Glutamatergic neuron (in vitro differentiated cells): Measurements from ENCODE around the gene RNF220. TPM values are rescaled to one million over a fixed set of nuclear protein-coding genes. Genes with fewer than 3 reads are reported as not detected.
A peak's percentile ranks its signal among the peaks of the same experiment; 100 is the strongest.

Experiments
- DNase-seq: peaks from one replicate; pipeline ENCODE4 v3.0.0; 2022
- H3K27ac Mint-ChIP-seq: one replicate; pipeline ENCODE4 v1.8.0; 2020; ENCODE audit warnings: mild to moderate bottlenecking, mixed read lengths, inconsistent platforms; ENCODE audit not compliant: unreplicated experiment
- H3K27me3 Mint-ChIP-seq: one replicate; pipeline ENCODE4 v1.8.0; 2020; ENCODE audit warnings: mild to moderate bottlenecking, moderate library complexity, mixed read lengths, inconsistent platforms; ENCODE audit not compliant: unreplicated experiment
- H3K36me3 Mint-ChIP-seq: one replicate; pipeline ENCODE4 v1.8.0; 2020; ENCODE audit warnings: mild to moderate bottlenecking, mixed read lengths, inconsistent platforms; ENCODE audit not compliant: unreplicated experiment
- H3K4me1 Mint-ChIP-seq: one replicate; pipeline ENCODE4 v1.8.0; 2020; ENCODE audit warnings: mild to moderate bottlenecking, low read depth, mixed read lengths, inconsistent platforms; ENCODE audit not compliant: unreplicated experiment
- H3K4me3 Mint-ChIP-seq: one replicate; pipeline ENCODE4 v1.8.0; 2020; ENCODE audit warnings: mild to moderate bottlenecking, mixed read lengths, inconsistent platforms; ENCODE audit not compliant: unreplicated experiment
- H3K9me3 Mint-ChIP-seq: one replicate; pipeline ENCODE4 v1.8.0; 2020; ENCODE audit warnings: mild to moderate bottlenecking, moderate library complexity, mixed read lengths, inconsistent platforms; ENCODE audit not compliant: unreplicated experiment
- CTCF ChIP-seq: fragments of 200-600 bp; sonication (generic); IDR thresholded peaks from one replicate; pipeline ENCODE4 v1.5.0; 2021; ENCODE audit not compliant: partially characterized antibody, unreplicated experiment
- total RNA-seq: library from RNA; stranded (reverse); fragmentation: NEBNext Ultra II Directional; extraction: Animal tissue kit (Norgen Biotek cat#: 25700); gene quantifications from one replicate; pipeline ENCODE4 v1.2.1, GENCODE V29; 2021; ENCODE audit not compliant: unreplicated experiment

The RNF220 gene
- total RNA-seq, 1 donor from 2014 or later = 99.4 TPM

DNA sequence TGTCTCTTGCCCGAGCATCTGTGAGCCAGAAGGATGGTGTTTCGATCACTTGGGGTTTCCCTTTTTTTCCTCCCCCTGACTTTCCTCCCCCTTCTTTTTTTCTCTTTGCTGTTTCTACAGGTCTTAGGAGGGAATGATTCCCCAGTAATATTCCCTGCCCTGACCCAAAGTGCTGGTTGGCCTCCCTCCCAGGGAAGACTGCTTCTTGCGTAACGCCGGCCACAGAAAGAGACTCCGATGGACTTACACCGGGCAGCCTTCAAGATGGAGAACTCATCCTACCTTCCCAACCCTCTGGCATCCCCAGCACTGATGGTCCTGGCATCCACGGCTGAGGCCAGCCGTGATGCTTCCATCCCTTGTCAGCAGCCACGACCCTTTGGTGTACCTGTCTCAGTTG, 6.8 kb downstream of the RNF220 start:
- peaks cover 25% of the 10 kb centered on the region for H3K4me1 Mint-ChIP-seq
- peaks cover 20% of the 10 kb centered on the region for H3K27me3 Mint-ChIP-seq
- TF ChIP-seq CTCF = no peak
- no peaks in the 10 kb centered on the region for H3K36me3 Mint-ChIP-seq
- peak overlapping the region; percentile 41 for H3K4me3 Mint-ChIP-seq
- peak overlapping the region; percentile 25 for H3K27ac Mint-ChIP-seq
- H3K9me3 Mint-ChIP-seq = peaks cover 15% of the 10 kb centered on the region
- no peak for DNase-seq

GRCh38 chr1:44412601-44413000, 7.5 kb downstream of the RNF220 start:
- Mint-ChIP-seq H3K36me3 (no peaks in the 10 kb centered on the region), H3K4me3 (peak overlapping the region; percentile 41), H3K9me3 (peaks cover 20% of the 10 kb centered on the region), H3K27me3 (peaks cover 24% of the 10 kb centered on the region), H3K27ac (peak overlapping the region; percentile 25), H3K4me1 (peaks cover 29% of the 10 kb centered on the region)
- no peak for TF ChIP-seq CTCF
- DNase-seq = no peak

- no peak overlapping the region for H3K4me3 Mint-ChIP-seq
- H3K27ac Mint-ChIP-seq = no peak overlapping the region
- peaks cover 13% of the 10 kb centered on the region for H3K9me3 Mint-ChIP-seq
- no peak for TF ChIP-seq CTCF
- H3K27me3 Mint-ChIP-seq = peaks cover 17% of the 10 kb centered on the region
- no peaks in the 10 kb centered on the region for H3K36me3 Mint-ChIP-seq
- H3K4me1 Mint-ChIP-seq = peaks cover 26% of the 10 kb centered on the region
- no peak for DNase-seq
These were observed 8.7 kb downstream of the RNF220 start for GRCh38 chr1:44413740-44414139.

DNA sequence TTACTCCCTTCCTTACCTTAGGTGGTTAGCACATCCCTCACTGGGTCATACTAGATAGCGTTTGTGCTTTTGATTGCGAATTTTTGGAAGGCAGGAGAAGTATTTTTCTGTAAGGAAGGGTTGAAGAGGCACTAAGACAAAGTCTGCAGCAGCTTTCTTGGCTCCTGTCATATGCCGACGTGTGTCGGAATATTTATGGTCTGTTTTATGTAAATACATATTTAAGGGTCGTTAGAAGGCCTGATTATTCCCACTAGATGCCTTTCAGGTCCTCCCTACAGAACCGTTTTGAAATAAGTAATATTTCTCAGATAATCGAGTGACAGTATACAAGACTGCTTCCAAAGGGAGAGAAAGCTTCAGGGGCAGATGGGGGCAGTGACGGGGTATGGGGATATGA, 10.0 kb downstream of the RNF220 start:
- Mint-ChIP-seq H3K36me3 (no peaks in the 10 kb centered on the region), H3K4me1 (peaks cover 30% of the 10 kb centered on the region), H3K27ac (no peak overlapping the region), H3K9me3 (peaks cover 8% of the 10 kb centered on the region), H3K27me3 (peaks cover 10% of the 10 kb centered on the region), H3K4me3 (peak overlapping the region; percentile 26)
- no peak for TF ChIP-seq CTCF
- DNase-seq = no peak

DNA sequence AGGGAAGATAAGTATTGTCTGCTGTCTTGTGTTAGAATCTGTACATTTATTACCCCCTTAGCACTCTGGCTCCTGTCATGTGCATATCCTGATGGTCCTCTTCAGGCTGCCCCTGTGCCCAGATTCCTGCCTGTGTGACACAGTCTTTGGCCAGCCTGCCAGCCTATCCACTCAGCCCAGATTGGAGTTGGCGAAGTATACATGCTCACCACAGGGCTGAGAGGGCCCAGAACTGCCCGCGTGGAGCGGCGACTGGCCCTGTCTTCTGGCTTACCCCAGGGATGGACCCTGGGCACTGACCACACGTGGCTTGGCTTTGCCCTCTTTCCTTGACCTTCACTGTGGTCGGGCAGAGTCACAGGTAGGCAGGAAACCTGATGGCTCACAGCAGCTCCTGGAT, 11.4 kb downstream of the RNF220 start:
- Mint-ChIP-seq H3K9me3 (peaks cover 8% of the 10 kb centered on the region), H3K27me3 (peaks cover 10% of the 10 kb centered on the region), H3K4me1 (peaks cover 42% of the 10 kb centered on the region), H3K36me3 (no peaks in the 10 kb centered on the region), H3K27ac (peak overlapping the region; percentile 96), H3K4me3 (peak overlapping the region; percentile 80)
- no peak for DNase-seq
- no peak for TF ChIP-seq CTCF
